GM19099 (cell line): ENCODE measurements around the gene PDIA6.

Experiments
- POLR2A ChIP-seq: IDR thresholded peaks from 3 replicates; pipeline ENCODE4 v1.6.1; 2011; ENCODE audit warnings: low read depth; ENCODE audit not compliant: insufficient read length; ENCODE audit errors: extremely low read depth

Gene PDIA6

GRCh38 chr2:10741139-10741538, 71.4 kb downstream of the PDIA6 start:
- no peak for TF ChIP-seq POLR2A

GRCh38 chr2:10740226-10740625, 72.4 kb downstream of the PDIA6 start:
- no peak for TF ChIP-seq POLR2A

- no peak for TF ChIP-seq POLR2A
Measured at GRCh38 chr2:10738192-10738591, 74.4 kb downstream of the PDIA6 start.

GRCh38 chr2:10733980-10734379, 78.6 kb downstream of the PDIA6 start:
- no peak for TF ChIP-seq POLR2A

GRCh38 chr2:10733566-10733925, 79.0 kb downstream of the PDIA6 start:
- no peak for TF ChIP-seq POLR2A
